ENCODE results near the gene PCNX4.
A peak's percentile ranks its signal among the peaks of the same experiment; 100 is the strongest.

- TF ChIP-seq, protein P1, sequence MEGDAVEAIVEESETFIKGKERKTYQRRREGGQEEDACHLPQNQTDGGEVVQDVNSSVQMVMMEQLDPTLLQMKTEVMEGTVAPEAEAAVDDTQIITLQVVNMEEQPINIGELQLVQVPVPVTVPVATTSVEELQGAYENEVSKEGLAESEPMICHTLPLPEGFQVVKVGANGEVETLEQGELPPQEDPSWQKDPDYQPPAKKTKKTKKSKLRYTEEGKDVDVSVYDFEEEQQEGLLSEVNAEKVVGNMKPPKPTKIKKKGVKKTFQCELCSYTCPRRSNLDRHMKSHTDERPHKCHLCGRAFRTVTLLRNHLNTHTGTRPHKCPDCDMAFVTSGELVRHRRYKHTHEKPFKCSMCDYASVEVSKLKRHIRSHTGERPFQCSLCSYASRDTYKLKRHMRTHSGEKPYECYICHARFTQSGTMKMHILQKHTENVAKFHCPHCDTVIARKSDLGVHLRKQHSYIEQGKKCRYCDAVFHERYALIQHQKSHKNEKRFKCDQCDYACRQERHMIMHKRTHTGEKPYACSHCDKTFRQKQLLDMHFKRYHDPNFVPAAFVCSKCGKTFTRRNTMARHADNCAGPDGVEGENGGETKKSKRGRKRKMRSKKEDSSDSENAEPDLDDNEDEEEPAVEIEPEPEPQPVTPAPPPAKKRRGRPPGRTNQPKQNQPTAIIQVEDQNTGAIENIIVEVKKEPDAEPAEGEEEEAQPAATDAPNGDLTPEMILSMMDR (IDR thresholded peaks at IDR 0.05): peak in 5 of 6 experiments; percentile 43 to 70 (median 55)
- no peak for TF ChIP-seq POLR2A (IDR thresholded peaks at IDR 0.05)
Measured at GRCh38 chr14:60064491-60065072, 27.1 kb upstream of the PCNX4 start.
